Medulla oblongata (tissue), 1 donor: ENCODE measurements around the gene EML4.
"Not testable (repeated sequence)": the region's sequence is repeated elsewhere in the genome, so short reads cannot be mapped to it uniquely, and the experiment has no call there.

ENCODE experiments used
- DNase-seq: peaks from one replicate; pipeline ENCODE4 v3.0.0-alpha.2; 2015; ENCODE audit errors: extremely low spot score

Gene EML4

GRCh38 chr2:42256505-42256904 is 87.4 kb downstream of the EML4 start:
- DNase-seq = peak; percentile 45

DNA sequence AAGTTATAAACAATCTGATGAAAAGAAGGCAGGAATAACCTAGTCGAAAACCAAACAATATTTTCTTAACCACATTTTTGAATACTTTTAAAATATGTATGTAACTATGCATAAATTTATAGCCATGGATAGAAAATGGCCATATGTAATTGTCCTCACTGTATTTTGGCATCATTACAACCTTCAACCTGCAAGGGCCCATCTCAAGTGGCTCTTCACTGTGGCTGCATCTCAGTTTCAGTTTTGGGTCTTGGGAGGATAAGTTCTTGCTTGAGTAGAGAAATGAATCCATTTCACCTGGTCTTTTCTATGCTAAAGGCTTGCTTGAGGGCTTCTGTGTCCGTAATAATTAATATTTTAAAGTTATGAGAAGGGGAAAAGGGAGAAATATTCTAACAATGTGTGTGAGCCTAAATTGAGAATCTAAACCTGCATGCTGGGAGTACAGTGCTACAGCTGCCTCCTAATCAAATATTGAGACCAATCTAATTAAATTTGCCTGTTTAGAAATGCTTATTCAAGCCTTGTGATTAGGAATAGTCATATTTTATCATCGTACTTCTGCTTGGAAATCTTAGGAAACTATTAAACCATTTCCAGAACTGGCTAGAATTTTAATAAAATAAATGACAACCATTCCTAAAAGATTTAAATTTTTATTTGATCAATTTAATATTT is 92.5 kb downstream of the EML4 start:
- no peak for DNase-seq

DNA sequence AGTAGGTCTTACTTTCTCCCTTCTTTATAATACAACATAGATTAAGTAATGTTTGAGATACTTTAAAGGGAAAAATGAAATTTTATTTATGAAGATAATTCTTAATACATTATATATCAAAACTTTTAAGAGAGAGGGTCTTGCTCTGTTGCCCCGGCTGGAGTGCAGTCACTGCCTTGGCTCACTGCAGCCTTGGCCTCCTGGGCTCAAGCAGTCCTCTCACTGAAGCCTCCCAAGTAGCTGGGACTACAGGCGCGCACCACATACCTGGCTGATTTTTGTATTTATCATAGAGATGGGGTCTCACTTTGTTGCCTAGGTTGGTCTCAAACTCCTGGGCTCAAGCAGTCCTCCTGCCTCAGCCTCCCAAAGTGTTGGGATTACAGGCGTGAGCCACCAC is 97.1 kb downstream of the EML4 start:
- no peak for DNase-seq

- no peak for DNase-seq
These were observed 98.4 kb downstream of the EML4 start for GRCh38 chr2:42267530-42267929.

DNA sequence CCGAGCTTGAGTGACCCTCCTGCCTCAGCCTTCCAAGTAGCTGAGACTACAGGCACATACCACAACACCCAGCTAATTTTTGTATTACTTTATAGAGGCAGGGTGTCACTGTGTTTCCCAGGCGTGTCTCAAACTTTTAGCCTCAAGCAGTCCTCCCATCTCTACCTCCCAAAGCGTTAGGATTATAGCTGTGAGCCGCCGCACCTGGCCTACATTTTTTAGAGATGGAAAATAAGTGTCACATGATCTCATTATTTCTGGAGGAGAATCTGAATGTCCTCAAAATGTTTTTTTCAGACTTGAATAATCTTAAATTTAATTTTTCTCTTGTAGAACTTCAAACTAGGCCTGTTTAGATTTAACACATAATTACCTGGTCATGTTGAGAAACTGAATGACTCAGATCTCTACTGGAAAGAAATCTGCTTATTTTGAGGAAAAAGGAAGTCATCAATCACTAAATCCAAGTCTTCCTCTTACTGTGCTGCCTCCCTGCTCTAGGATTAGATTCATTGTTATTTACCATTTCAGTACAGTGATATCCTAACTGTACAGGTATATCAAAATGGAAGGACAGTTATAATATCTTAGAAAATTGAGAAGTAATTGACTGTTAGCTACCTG is 99.5 kb downstream of the EML4 start:
- no peak for DNase-seq

- DNase-seq = no peak
These were observed 101.6 kb downstream of the EML4 start for GRCh38 chr2:42270757-42271156.

GRCh38 chr2:42271246-42271645 is 102.1 kb downstream of the EML4 start:
- not testable (repeated sequence) for DNase-seq

- no peak for DNase-seq
These were observed 105.7 kb downstream of the EML4 start for GRCh38 chr2:42274863-42275262.

DNA sequence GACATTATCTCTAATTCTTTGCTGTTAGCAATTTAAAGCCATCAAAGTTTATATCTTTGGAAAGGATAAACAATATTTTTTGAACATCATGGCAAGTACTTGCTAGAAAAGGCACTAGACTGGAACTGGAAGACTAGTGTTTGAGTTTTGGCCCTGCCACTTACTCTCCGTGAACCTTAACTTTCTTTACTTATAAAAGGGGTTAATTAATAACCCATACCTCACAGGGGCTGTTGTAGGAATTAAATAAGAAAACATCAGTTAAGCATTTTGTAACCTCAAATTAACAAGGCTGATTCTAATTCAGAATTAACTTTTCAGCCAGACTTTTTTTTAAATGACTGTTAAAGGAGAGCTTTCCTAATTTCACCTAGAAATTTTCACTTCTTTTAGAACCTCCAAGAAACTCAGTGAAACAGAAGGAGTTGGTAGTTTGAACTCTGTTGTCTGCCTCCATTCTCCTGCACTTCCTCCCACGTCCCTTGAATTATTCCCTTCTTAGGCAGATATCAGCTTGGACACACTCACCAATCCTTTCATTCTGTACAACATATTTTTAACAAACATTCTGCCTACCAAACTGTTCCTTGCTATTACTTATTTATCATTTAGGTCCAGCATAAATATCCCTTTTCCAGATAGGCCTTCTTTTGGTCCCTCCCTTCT is 112.4 kb downstream of the EML4 start:
- no peak for DNase-seq

DNA sequence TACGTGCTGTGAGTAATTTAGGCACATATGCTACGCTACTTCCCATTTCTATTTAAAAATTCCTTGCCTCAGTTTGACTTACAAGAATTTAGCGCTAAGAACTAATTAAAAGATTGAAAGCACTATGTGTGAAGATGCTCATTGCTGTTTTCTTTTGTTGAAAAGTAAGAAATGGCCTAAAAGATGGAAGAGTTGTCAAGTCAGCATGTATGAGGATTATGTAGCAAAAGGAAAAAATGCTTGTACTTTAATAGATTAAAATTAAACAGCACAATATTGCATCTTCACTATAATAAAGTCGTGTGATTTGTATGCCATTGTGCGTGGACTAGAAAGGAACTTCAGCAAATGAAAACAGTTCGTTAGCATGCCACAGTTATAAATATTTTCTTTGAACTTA is 114.9 kb downstream of the EML4 start:
- no peak for DNase-seq

GRCh38 chr2:42286268-42286946 is 117.3 kb downstream of the EML4 start:
- no peak for DNase-seq

DNA sequence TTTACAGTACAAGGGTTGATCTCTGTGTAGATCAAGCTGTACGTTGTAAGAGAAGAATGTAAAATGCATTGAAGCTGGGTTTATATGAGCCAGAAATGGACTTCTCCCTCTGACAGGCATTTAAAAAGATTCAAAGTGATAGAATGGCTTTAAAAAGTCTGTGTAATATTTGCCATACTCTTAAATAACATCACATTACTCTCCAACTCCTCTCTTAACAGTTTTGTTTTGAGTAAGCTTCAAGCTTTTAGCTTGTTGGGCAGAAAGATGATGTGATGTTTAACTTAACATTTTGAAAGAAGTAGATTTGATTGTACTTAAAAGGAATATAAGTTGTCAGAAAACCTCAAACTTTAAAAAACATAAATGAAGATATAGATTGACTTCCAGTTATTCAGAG is 119.7 kb downstream of the EML4 start:
- no peak for DNase-seq

DNA sequence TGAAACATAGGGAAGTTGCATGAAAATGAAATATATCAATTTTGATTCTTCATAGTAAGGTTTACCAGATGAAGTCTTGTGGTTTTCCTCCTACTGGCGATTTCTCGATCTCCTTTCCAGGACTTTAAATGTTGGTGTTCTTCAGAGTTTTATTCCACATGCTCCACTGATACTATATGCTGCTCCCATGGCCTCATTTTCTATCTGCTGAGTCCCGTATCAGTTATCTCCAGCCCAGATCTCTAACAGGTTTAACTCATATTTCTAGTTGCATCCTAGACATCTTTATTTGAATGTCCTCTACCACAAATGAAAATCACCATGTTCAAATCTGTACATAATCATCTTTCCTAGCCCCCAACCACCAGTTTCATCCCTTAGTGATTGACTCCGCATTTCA is 120.1 kb downstream of the EML4 start:
- no peak for DNase-seq

GRCh38 chr2:42290005-42290404 is 120.9 kb downstream of the EML4 start:
- DNase-seq = no peak

DNA sequence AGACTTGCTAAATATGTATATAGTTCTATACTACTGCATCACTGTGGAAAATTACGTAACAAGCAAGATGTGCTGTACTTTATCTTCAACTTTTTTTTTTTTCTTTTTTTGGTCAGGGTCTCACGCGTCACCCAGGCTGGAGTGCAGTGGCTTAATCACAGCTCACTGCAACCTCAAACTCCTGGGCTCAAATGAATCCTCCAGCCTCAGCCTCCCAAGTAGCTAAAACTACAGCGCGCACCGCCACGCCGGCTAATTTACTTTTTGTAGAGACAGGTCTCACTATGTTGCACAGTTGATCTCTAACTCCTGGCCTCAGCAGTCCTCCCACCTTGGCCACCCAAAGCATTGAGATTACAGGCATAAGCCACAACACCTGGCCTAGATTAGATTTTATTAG is 123.9 kb downstream of the EML4 start:
- no peak for DNase-seq

DNA sequence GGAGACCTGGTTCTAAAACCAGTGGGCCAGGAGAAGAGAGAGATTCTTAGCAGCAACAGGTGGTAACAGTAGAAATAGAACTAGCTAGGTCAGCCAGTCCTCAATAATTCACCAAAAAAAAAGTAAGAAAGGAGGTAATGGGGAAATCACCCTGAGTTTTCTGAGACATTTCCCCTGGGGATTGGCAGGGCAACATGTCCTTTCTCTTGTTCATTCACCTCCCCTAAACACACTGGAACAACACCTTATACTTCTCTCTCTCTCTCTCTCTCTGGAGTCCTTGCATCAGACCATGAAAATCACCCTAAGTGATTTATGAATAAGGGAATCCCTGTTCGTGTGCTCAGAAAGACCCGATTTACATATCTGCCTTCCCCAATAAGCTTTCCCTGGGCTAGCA is 127.1 kb downstream of the EML4 start:
- DNase-seq = no peak

GRCh38 chr2:42297322-42297936 is 128.3 kb downstream of the EML4 start:
- no peak for DNase-seq

- no peak for DNase-seq
These were observed 129.0 kb downstream of the EML4 start for GRCh38 chr2:42298132-42298531.

- no peak for DNase-seq
These were observed 130.0 kb downstream of the EML4 start for GRCh38 chr2:42298996-42299754.

DNA sequence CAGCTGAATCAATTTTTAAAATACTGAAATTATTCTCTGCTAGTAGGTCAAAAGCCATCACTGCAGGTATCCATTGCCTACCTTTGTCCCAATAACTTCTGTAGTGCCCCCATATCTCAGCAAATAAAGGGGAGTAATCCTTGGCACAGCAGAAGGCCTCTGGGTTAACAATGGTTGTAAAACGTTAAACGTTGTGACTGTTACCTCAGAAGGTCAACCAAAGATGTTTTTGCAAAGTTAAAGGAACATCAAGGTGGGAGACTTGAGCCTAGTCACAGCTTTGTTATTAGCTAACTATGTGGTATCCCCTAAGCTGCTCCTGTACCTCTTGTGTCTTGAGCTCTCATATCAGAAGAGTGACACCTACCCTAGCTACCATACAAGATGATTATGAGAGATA is 131.4 kb downstream of the EML4 start:
- DNase-seq = no peak

GRCh38 chr2:42303252-42303651 is 134.1 kb downstream of the EML4 start:
- DNase-seq = no peak
